NOMO-1 treated with DMSO at 0.1 percent for 48 hours (cell line): ENCODE data around the gene RASAL2.

Experiments used
- DNase-seq: peaks from one replicate; lab custom pipeline; 2025; ENCODE audit not compliant: unreplicated experiment; lab: John Stamatoyannopoulos, UW

RASAL2 gene

GRCh38 chr1:178418284-178418955 is 324.5 kb downstream of the RASAL2 start:
- no peak for DNase-seq

GRCh38 chr1:178434360-178434759 is 340.5 kb downstream of the RASAL2 start:
- DNase-seq: no peak

GRCh38 chr1:178434899-178435435 is 341.1 kb downstream of the RASAL2 start:
- DNase-seq: no peak

- no peak for DNase-seq
Measured at GRCh38 chr1:178436899-178437298, 343.0 kb downstream of the RASAL2 start.

DNA sequence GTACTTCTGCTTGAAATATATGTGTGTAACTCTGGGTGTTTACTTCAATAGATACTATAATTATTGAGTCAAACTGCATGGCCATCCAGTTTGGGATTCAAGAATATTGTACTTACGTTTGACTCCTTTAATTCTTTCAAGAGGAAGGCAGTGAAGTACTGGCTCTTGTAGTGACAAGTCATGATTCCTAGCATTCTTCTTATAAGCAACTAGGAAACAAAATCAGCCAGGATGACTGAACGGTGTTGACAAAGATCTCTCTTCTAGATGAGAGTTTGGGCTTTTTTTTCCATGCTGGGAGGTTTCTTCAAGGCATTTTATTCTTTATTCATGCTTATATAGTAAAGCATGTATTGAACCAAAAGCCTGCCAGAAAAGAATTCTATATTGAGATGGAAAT is 344.5 kb downstream of the RASAL2 start:
- DNase-seq: no peak

DNA sequence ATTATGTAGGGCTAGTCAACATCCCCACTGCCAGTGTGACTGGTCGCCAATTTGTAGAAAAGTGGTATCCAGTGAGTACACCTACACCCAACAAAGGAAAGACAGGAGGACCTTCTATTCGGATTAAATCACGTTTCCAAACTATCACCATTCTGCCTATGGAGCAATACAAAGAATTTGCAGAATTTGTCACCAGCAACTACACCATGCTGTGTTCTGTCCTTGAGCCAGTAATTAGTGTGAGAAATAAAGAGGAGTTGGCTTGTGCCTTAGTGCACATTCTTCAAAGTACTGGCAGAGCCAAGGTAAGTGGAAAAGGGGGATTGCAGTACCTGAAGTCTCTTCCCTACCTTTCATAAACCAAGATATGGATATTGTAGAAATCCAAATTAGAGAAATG is 349.0 kb downstream of the RASAL2 start:
- no peak for DNase-seq

DNA sequence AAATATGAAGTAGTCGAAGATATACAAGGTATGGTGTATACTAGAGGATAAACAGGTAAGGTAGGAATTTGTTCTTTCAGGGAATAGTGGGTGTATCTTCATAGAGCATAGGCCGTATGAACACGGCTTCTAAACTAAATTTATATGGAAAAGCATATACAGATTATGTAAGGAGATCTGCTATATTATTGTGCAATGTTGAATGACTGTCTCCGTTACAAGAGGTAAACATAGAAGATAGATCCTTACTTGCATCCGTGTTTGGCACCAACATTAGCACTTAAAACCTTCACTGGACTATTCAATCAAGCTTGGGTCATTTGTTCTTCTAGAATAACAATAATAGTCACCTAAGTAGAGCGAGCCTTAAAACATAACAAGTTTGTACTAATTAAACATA is 357.0 kb downstream of the RASAL2 start:
- DNase-seq: no peak

- DNase-seq: no peak
Measured at GRCh38 chr1:178451529-178451928, 357.6 kb downstream of the RASAL2 start.

DNA sequence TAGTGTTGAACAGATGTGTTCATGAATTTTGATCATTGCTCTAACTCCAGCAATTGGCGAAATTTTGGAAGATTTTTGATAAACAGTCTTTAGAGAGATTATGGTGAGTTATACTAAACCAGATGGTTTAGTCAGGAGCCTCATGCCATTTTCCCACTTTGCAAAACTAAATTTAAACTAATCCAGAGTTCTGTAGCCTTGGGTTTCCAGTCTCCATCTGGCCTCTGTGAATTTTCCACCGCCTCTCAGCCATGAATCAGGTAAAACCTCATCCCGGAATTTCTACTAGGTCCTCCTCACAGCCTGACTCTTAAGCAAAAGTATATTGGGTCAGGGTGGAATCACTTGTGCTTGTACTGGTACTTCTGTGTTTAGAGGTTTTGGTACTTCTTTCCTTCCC is 358.1 kb downstream of the RASAL2 start:
- no peak for DNase-seq

GRCh38 chr1:178456472-178456871 is 362.6 kb downstream of the RASAL2 start:
- no peak for DNase-seq

- no peak for DNase-seq
Measured at GRCh38 chr1:178457651-178458050, 363.7 kb downstream of the RASAL2 start.

DNA sequence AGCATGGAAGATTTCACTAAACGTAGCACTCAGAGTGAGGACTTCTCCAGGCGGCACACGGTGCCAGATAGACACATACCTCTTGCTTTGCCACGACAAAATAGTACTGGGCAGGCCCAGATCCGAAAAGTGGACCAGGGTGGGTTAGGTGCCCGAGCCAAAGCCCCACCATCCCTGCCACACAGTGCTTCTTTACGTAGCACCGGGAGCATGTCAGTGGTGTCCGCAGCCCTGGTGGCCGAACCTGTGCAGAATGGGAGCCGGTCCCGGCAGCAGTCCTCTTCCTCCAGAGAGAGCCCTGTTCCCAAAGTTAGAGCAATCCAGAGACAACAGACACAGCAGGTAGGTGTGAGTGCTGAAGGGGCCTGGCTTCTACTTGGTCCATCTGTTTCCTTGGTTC is 364.3 kb downstream of the RASAL2 start:
- DNase-seq: no peak

DNA sequence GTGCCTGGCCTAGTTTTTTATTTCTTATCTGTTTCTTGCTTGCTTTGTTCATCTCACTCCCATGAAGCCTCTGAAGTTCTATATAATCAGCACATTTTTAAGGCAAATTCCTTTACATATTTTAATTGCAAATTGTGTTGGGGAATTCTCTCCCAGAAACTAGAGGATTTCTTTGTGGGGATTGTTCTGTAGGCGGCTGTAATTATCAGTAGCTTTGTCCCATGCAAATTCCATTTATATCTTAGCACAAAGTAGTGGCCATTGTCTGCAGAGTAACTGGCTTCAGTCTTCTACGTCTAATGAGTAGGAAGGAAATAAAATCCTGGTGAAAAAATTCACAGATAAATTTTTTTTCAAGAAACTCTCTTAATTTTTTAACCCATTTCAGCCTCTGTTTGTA is 367.2 kb downstream of the RASAL2 start:
- DNase-seq: no peak

GRCh38 chr1:178461701-178462100 is 367.8 kb downstream of the RASAL2 start:
- no peak for DNase-seq

- no peak for DNase-seq
Measured at GRCh38 chr1:178464141-178464540, 370.2 kb downstream of the RASAL2 start.

DNA sequence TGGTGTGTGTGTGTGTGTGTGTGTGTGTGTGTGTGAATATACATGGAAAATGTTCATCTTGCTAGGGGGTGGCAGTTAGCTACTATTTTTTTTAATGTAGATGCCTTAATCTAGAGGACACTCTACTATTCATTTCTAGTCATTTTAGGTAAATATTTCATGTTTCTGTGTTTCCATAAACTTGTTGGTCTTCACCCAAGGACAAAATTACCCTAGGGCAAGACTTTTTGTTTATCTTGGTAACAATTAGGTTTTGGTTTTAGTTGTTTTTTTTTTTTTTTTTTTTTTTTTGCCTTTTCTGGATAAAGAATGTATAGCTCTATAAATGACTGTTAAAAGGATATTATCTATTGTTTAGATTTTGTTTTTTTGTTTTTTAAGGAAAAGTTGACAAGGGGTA is 370.7 kb downstream of the RASAL2 start:
- DNase-seq: no peak

GRCh38 chr1:178465011-178465410 is 371.1 kb downstream of the RASAL2 start:
- DNase-seq: no peak

DNA sequence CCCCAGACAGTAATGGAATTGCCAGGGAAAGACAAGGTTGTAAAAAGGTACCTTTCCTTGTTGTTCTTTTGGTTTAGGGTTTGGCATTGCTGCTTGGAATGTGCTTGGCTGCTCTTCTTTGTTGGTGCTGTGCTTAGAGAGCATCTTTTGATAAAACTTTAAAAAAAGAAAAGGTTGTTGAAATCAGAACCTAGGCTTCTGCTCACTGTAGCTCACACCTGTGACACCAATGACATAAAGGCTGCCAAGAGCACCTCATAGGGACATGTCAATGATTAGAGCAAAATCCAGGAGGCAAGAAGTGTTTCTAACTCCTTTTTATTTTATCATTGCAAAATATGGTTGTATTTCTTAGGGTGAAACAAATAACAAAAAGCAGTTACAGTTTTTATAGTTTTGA is 373.9 kb downstream of the RASAL2 start:
- no peak for DNase-seq

DNA sequence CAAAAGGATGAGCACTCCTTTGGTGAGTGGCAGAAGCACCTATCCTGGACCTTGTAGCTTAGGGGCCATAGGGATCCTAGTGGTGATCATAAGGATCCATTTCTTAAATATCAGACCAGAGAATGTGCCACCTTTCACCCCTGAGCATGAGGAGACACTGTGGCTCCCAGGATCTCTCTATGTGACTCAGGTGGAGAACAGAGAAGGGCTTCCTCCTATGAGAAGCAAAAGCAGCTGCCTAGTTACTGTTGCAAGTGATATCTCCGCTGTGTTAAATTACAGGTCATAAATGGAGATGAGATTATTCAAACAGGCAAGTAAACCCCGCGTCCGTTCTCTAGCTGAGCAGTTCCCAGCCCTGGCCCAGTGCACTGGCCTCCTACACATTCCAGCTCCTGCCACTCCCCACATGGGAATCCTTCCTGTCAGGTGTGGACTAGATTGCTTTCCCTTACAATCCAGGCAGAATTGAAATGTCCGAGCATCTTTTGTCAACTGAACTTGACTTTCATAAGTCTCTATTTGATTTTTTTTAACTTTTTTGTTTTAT is 376.6 kb downstream of the RASAL2 start:
- DNase-seq: no peak

DNA sequence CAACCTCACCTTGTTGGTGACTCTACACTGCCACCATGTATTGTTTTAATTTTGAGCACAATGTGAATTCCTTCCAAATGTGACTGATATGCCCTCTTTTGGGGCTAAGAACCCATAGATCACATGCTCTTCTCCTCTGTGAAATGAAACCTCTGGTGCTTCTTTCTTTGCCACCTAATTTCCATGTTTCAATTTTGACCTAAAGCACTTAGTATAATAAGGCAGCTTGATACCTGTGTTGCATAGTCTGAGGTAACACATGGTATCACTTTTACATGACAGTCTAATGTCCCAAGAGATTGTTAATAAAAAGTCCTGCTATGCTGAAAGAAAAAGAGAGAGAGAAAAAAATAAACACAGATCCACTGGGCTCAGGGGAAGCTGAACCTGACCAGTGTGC is 378.6 kb downstream of the RASAL2 start:
- no peak for DNase-seq

- no peak for DNase-seq
Measured at GRCh38 chr1:178477373-178477772, 383.5 kb downstream of the RASAL2 start.

GRCh38 chr1:178477841-178478240 is 383.9 kb downstream of the RASAL2 start:
- DNase-seq: peak; percentile 38
